PC-9 (cell line): ENCODE data around the gene ZNF524. TPM values are rescaled to one million over a fixed set of nuclear protein-coding genes. Genes with fewer than 3 reads are reported as not detected.

ENCODE experiments used
- BruUV-seq: library from RNA; stranded (reverse); fragments of 400-500 nt; replicated peaks from 2 replicates; lab custom pipeline; 2021; lab: Mats Ljungman, UMichigan
- CTCF ChIA-PET: fragments of 300-600 bp; sonication (Branson Sonifier 250); formaldehyde crosslinking; loops from one replicate; lab custom pipeline; 2022; ENCODE audit warnings: antibody characterized with exemption; lab: Charles Lee
- POLR2A ChIA-PET: fragments of 300-600 bp; sonication (Branson Sonifier 250); formaldehyde crosslinking; loops from one replicate; lab custom pipeline; 2022; ENCODE audit warnings: antibody characterized with exemption; ENCODE audit not compliant: unreplicated experiment; lab: Charles Lee
- DNase-seq, 2 experiments: peaks; one replicate each; pipeline versions ENCODE4 v3.0.0 to v3.0.0-alpha.2; 2015 to 2022; ENCODE audit warnings: mixed read lengths in 1 of 2
- H2AFZ ChIP-seq: fragments of 200-600 bp; sonication (generic); 2 replicates; pipeline ENCODE4 v1.8.1; 2017; ENCODE audit warnings: antibody characterized with exemption
- H3F3A ChIP-seq: fragments of 200-600 bp; sonication (generic); 2 replicates; pipeline ENCODE4 v1.8.1; 2017; ENCODE audit warnings: antibody characterized with exemption, mild to moderate bottlenecking, low read depth; ENCODE audit not compliant: insufficient read depth
- H3K27ac ChIP-seq: fragments of 200-600 bp; sonication (generic); 2 replicates; pipeline ENCODE4 v1.6.1; 2016; ENCODE audit warnings: mixed run types
- H3K27me3 ChIP-seq: fragments of 200-600 bp; sonication (generic); 2 replicates; pipeline ENCODE4 v1.6.1; 2016; ENCODE audit warnings: low read depth, mixed run types; ENCODE audit not compliant: insufficient read depth
- H3K36me3 ChIP-seq: fragments of 200-600 bp; sonication (generic); 2 replicates; pipeline ENCODE4 v1.6.1; 2016; ENCODE audit warnings: low read depth, mixed run types
- H3K4me1 ChIP-seq: fragments of 200-600 bp; sonication (generic); replicated peaks from 2 replicates; pipeline ENCODE4 v1.6.1; 2016; ENCODE audit warnings: mixed run types; ENCODE audit not compliant: insufficient read depth
- H3K4me2 ChIP-seq: fragments of 200-600 bp; sonication (generic); 2 replicates; pipeline ENCODE4 v1.6.1; 2017; ENCODE audit warnings: mixed run types
- H3K4me3 ChIP-seq: fragments of 200-600 bp; sonication (generic); 2 replicates; pipeline ENCODE4 v1.6.1; 2016; ENCODE audit warnings: mixed run types
- H3K79me2 ChIP-seq: fragments of 200-600 bp; sonication (generic); 2 replicates; pipeline ENCODE4 v1.6.1; 2017; ENCODE audit warnings: low read depth, mixed run types
- H3K9me2 ChIP-seq: fragments of 200-600 bp; sonication (generic); 2 replicates; pipeline ENCODE4 v1.8.1; 2017; ENCODE audit warnings: mild to moderate bottlenecking; ENCODE audit not compliant: insufficient read depth
- H3K9me3 ChIP-seq: fragments of 200-600 bp; sonication (generic); 2 replicates; pipeline ENCODE4 v1.8.1; 2016; ENCODE audit warnings: low read depth; ENCODE audit not compliant: insufficient read depth
- H4K20me1 ChIP-seq: fragments of 200-600 bp; sonication (generic); 2 replicates; pipeline ENCODE4 v1.8.1; 2017; ENCODE audit not compliant: insufficient read depth
- EZH2 ChIP-seq: fragments of 200-600 bp; sonication (generic); IDR thresholded peaks from 2 replicates; pipeline ENCODE4 v1.8.0; 2017; ENCODE audit warnings: antibody characterized with exemption, low read depth
- intact Hi-C: fragments of 100-400 bp; cut with micrococcal nuclease; formaldehyde crosslinking; loops from one replicate; pipeline ENCODE4 v1.10.0; 2022; ENCODE audit not compliant: unreplicated experiment
- total RNA-seq: library from RNA; stranded (reverse); gene quantifications from 2 replicates; pipeline ENCODE4 v1.2.3, GENCODE V29; 2021
- TF ChIP-seq, protein P1 (sequence below): fragments of 200-600 bp; sonication (generic); conservative IDR thresholded peaks from 2 replicates; pipeline ENCODE4 v1.6.1; 2017; ENCODE audit warnings: mixed run types, antibody characterized with exemption, mild to moderate bottlenecking, moderate library complexity

The ZNF524 gene
- total RNA-seq, 1 experiment from 2014 or later: 30.0 TPM

- Histone ChIP-seq H3F3A (peaks cover 41% of the 10 kb centered on the region; the same call in 1 of the 2 replicates), H3K4me2 (peak overlapping the region; percentile 91), H3K36me3 (peaks cover 9% of the 10 kb centered on the region; the same call in 1 of the 2 replicates), H3K9me3 (no peaks in the 10 kb centered on the region), H3K27ac (peak overlapping the region; percentile 62), H3K27me3 (0 out of 2 replicates have a peak, but pooled peaks cover 2% of the 10 kb centered on the region), H2AFZ (peak overlapping the region; percentile 87), H3K4me1 (0 out of 2 replicates have a peak, but pooled peaks cover 3% of the 10 kb centered on the region), H4K20me1 (peaks cover 7% of the 10 kb centered on the region; the same call in 1 of the 2 replicates), H3K79me2 (peaks cover 18% of the 10 kb centered on the region), H3K9me2 (no peaks in the 10 kb centered on the region), H3K4me3 (peak overlapping the region; percentile 98)
- no TSS peak for BruUV-seq
- TF ChIP-seq, protein P1, sequence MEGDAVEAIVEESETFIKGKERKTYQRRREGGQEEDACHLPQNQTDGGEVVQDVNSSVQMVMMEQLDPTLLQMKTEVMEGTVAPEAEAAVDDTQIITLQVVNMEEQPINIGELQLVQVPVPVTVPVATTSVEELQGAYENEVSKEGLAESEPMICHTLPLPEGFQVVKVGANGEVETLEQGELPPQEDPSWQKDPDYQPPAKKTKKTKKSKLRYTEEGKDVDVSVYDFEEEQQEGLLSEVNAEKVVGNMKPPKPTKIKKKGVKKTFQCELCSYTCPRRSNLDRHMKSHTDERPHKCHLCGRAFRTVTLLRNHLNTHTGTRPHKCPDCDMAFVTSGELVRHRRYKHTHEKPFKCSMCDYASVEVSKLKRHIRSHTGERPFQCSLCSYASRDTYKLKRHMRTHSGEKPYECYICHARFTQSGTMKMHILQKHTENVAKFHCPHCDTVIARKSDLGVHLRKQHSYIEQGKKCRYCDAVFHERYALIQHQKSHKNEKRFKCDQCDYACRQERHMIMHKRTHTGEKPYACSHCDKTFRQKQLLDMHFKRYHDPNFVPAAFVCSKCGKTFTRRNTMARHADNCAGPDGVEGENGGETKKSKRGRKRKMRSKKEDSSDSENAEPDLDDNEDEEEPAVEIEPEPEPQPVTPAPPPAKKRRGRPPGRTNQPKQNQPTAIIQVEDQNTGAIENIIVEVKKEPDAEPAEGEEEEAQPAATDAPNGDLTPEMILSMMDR: no peak
- no peak for TF ChIP-seq EZH2
- ChIA-PET CTCF (no interaction called here), POLR2A (interaction anchor here (0.6 to 1.6 kb wide), 4 partner anchors 19 to 50 kb away, joined by 5 to 6 read pairs (median 6); partner anchors contain the start of gene FIZ1)
- peak in 1 of 2 experiments; percentile 46 for DNase-seq
- intact Hi-C loops: loop anchor here (1.0 kb wide), 1 partner anchor 34 kb away; no protein-coding TSS in a partner anchor
Measured at GRCh38 chr19:55579766-55580621, 20.1 kb upstream of the ZNF524 start.

GRCh38 chr19:55580628-55581144, 19.4 kb upstream of the ZNF524 start, which contains the start of gene ZNF579:
Gene ZNF579, minus strand, starts transcription at chr19:55580848. Its CDS starts 1,209 bp downstream, at chr19:55579639.
- Histone ChIP-seq H3K27me3 (0 out of 2 replicates have a peak, but pooled peaks cover 5% of the 10 kb centered on the region), H3F3A (peaks cover 41% of the 10 kb centered on the region; the same call in 1 of the 2 replicates), H2AFZ (peak within 1 kb of the TSS; percentile 87), H3K9me2 (no peaks in the 10 kb centered on the region), H3K9me3 (no peaks in the 10 kb centered on the region), H3K4me2 (peak within 1 kb of the TSS; percentile 91), H4K20me1 (peaks cover 7% of the 10 kb centered on the region; the same call in 1 of the 2 replicates), H3K27ac (peak within 1 kb of the TSS; percentile 62), H3K36me3 (peaks cover 9% of the 10 kb centered on the region; the same call in 1 of the 2 replicates), H3K79me2 (peaks cover 18% of the 10 kb centered on the region), H3K4me1 (0 out of 2 replicates have a peak, but pooled peaks cover 3% of the 10 kb centered on the region), H3K4me3 (peak within 1 kb of the TSS; percentile 98)
- TF ChIP-seq, protein P1: no peak
- no peak for TF ChIP-seq EZH2
- POLR2A ChIA-PET: interaction anchor here (0.6 to 1.6 kb wide), 4 partner anchors 19 to 51 kb away, joined by 5 to 6 read pairs (median 6); partner anchors contain the start of gene FIZ1
- DNase-seq: peak; percentile 70 to 90
- CTCF ChIA-PET: interaction anchor here (0.5 kb wide), 1 partner anchor 1101 kb away, joined by 7 read pairs; no protein-coding TSS in a partner anchor
- BruUV-seq: no TSS peak
- intact Hi-C loops: loop anchor here (1.0 kb wide), 1 partner anchor 34 kb away; no protein-coding TSS in a partner anchor
